T-helper 17 cell (primary cell): ENCODE measurements around the gene ATP6V0C. TPM values are rescaled to one million over a fixed set of nuclear protein-coding genes. Genes with fewer than 3 reads are reported as not detected.
"Not testable (repeated sequence)": the region's sequence is repeated elsewhere in the genome, so short reads cannot be mapped to it uniquely, and the experiment has no call there.

Experiments used
- ATAC-seq: fragments of 150-1000 bp; cut with Tn5 transposase; 2 replicates; pipeline ENCODE4 v1.10.0; 2021; ENCODE audit warnings: mild to moderate bottlenecking, moderate library complexity
- DNase-seq, 3 donors: peaks; one replicate each; pipeline versions ENCODE4 v3.0.0 to v3.0.0-alpha.2; 2020 to 2021
- H3K9me3 ChIP-seq: one replicate; pipeline ENCODE4 v1.7.0; 2013; ENCODE audit warnings: low read length, mild to moderate bottlenecking; ENCODE audit not compliant: control insufficient read depth, poor library complexity, severe bottlenecking
- H3K27ac Mint-ChIP-seq: one replicate; pipeline ENCODE4 v1.8.0; 2022; ENCODE audit warnings: mild to moderate bottlenecking, moderate library complexity, mixed read lengths
- H3K27me3 Mint-ChIP-seq: one replicate; pipeline ENCODE4 v1.8.0; 2022; ENCODE audit warnings: mixed read lengths
- H3K36me3 Mint-ChIP-seq: one replicate; pipeline ENCODE4 v1.8.0; 2022; ENCODE audit warnings: low read depth, mixed read lengths
- H3K4me1 Mint-ChIP-seq: one replicate; pipeline ENCODE4 v1.8.0; 2022; ENCODE audit warnings: mild to moderate bottlenecking, mixed read lengths
- H3K4me3 Mint-ChIP-seq: one replicate; pipeline ENCODE4 v1.8.0; 2022; ENCODE audit warnings: mild to moderate bottlenecking, moderate library complexity, mixed read lengths
- total RNA-seq, 4 donors: library from RNA in 2 of 4; stranded (reverse) in 2 of 4; gene quantifications; one replicate each; pipeline ENCODE4 v1.2.3 and lab custom pipeline; 2022 to 2026

ATP6V0C gene
- total RNA-seq, 2 donors from 2014 or later, result 188 to 189 TPM

- Mint-ChIP-seq H3K27me3 (peaks cover 19% of the 10 kb centered on the region), H3K4me1 (peaks cover 16% of the 10 kb centered on the region), H3K36me3 (no peaks in the 10 kb centered on the region), H3K27ac (no peak overlapping the region), H3K4me3 (peak overlapping the region; percentile 70)
- ATAC-seq, result no peak
- DNase-seq, result no peak
- H3K9me3 ChIP-seq, result no peaks in the 10 kb centered on the region
Observed at GRCh38 chr16:2471653-2472487, 41.9 kb upstream of the ATP6V0C start.

- H3K27ac Mint-ChIP-seq, result no peak overlapping the region
- no peaks in the 10 kb centered on the region for H3K9me3 ChIP-seq
Observed at GRCh38 chr16:2472488-2472864, 41.3 kb upstream of the ATP6V0C start.

GRCh38 chr16:2472885-2473445 is 40.8 kb upstream of the ATP6V0C start:
- peak overlapping the region; percentile 80 for H3K4me3 Mint-ChIP-seq

More at GRCh38 chr16:2472488-2472864, 41.3 kb upstream of the ATP6V0C start:
- H3K27me3 Mint-ChIP-seq, result peaks cover 19% of the 10 kb centered on the region
- H3K4me1 Mint-ChIP-seq, result peaks cover 21% of the 10 kb centered on the region
- H3K4me3 Mint-ChIP-seq, result peak overlapping the region; percentile 80
- no peaks in the 10 kb centered on the region for H3K36me3 Mint-ChIP-seq
- no peak for ATAC-seq
- no peak for DNase-seq

GRCh38 chr16:2473446-2473926 is 40.3 kb upstream of the ATP6V0C start:
- Mint-ChIP-seq H3K4me3 (peak overlapping the region; percentile 80), H3K27me3 (peaks cover 19% of the 10 kb centered on the region), H3K4me1 (peaks cover 24% of the 10 kb centered on the region), H3K36me3 (no peaks in the 10 kb centered on the region), H3K27ac (no peak overlapping the region)
- no peaks in the 10 kb centered on the region for H3K9me3 ChIP-seq
- DNase-seq, result no peak
- ATAC-seq, result peak; percentile 22

More at GRCh38 chr16:2472885-2473445, 40.8 kb upstream of the ATP6V0C start:
- Mint-ChIP-seq H3K4me1 (peaks cover 26% of the 10 kb centered on the region), H3K27me3 (peaks cover 19% of the 10 kb centered on the region), H3K27ac (no peak overlapping the region), H3K36me3 (no peaks in the 10 kb centered on the region)
- no peaks in the 10 kb centered on the region for H3K9me3 ChIP-seq
- DNase-seq (no peak), ATAC-seq (no peak)

GRCh38 chr16:2473999-2474876 is 39.5 kb upstream of the ATP6V0C start:
- H3K9me3 ChIP-seq, result no peaks in the 10 kb centered on the region
- Mint-ChIP-seq H3K4me1 (peaks cover 23% of the 10 kb centered on the region), H3K27me3 (peaks cover 19% of the 10 kb centered on the region), H3K36me3 (no peaks in the 10 kb centered on the region), H3K27ac (no peak overlapping the region), H3K4me3 (peak overlapping the region; percentile 72)
- peak; percentile 50 to 54 (median 53) for DNase-seq
- ATAC-seq, result peak; percentile 83

GRCh38 chr16:2474877-2475412 is 38.8 kb upstream of the ATP6V0C start, which contains the start of gene TBC1D24:
Gene TBC1D24, plus strand, starts transcription at chr16:2475127. Its CDS starts 21,022 bp downstream, at chr16:2496149.
- Mint-ChIP-seq H3K4me3 (peak within 1 kb of the TSS; percentile 72), H3K4me1 (peaks cover 23% of the 10 kb centered on the region)

GRCh38 chr16:2475413-2476344 is 38.1 kb upstream of the ATP6V0C start:
- DNase-seq, result no peak
- peak; percentile 53 for ATAC-seq
- no peak overlapping the region for H3K27ac Mint-ChIP-seq

More at GRCh38 chr16:2474877-2475412, 38.8 kb upstream of the ATP6V0C start, which contains the start of gene TBC1D24:
- peak; percentile 65 to 77 (median 71) for DNase-seq
- no peaks in the 10 kb centered on the region for H3K9me3 ChIP-seq
- H3K36me3 Mint-ChIP-seq, result no peaks in the 10 kb centered on the region
- peaks cover 13% of the 10 kb centered on the region for H3K27me3 Mint-ChIP-seq
- no peak within 1 kb of the TSS for H3K27ac Mint-ChIP-seq
- peak; percentile 64 for ATAC-seq

GRCh38 chr16:2476345-2476720 is 37.4 kb upstream of the ATP6V0C start:
- DNase-seq, result no peak
- H3K9me3 ChIP-seq, result no peaks in the 10 kb centered on the region
- Mint-ChIP-seq H3K4me3 (peak overlapping the region; percentile 72), H3K36me3 (no peaks in the 10 kb centered on the region), H3K4me1 (peaks cover 25% of the 10 kb centered on the region), H3K27ac (no peak overlapping the region), H3K27me3 (peaks cover 7% of the 10 kb centered on the region)
- ATAC-seq, result no peak

More at GRCh38 chr16:2475413-2476344, 38.1 kb upstream of the ATP6V0C start:
- Mint-ChIP-seq H3K27me3 (peaks cover 7% of the 10 kb centered on the region), H3K4me3 (peak overlapping the region; percentile 72), H3K4me1 (peaks cover 25% of the 10 kb centered on the region), H3K36me3 (no peaks in the 10 kb centered on the region)
- H3K9me3 ChIP-seq, result no peaks in the 10 kb centered on the region

GRCh38 chr16:2476741-2477140 is 37.0 kb upstream of the ATP6V0C start:
- Mint-ChIP-seq H3K4me1 (peaks cover 25% of the 10 kb centered on the region), H3K27me3 (peaks cover 7% of the 10 kb centered on the region), H3K27ac (no peak overlapping the region), H3K36me3 (no peaks in the 10 kb centered on the region), H3K4me3 (peak overlapping the region; percentile 72)
- H3K9me3 ChIP-seq, result no peaks in the 10 kb centered on the region
- no peak for DNase-seq
- ATAC-seq, result no peak

- ATAC-seq, result no peak
- Mint-ChIP-seq H3K4me3 (no peak overlapping the region), H3K27ac (no peak overlapping the region), H3K4me1 (peaks cover 26% of the 10 kb centered on the region), H3K27me3 (peaks cover 7% of the 10 kb centered on the region), H3K36me3 (no peaks in the 10 kb centered on the region)
- no peak for DNase-seq
- no peaks in the 10 kb centered on the region for H3K9me3 ChIP-seq
Observed at GRCh38 chr16:2477327-2477726, 36.4 kb upstream of the ATP6V0C start.

- no peaks in the 10 kb centered on the region for H3K36me3 Mint-ChIP-seq
- no peak for ATAC-seq
- H3K27ac Mint-ChIP-seq, result no peak overlapping the region
- peaks cover 1% of the 10 kb centered on the region for H3K27me3 Mint-ChIP-seq
- no peak for DNase-seq
- H3K4me3 Mint-ChIP-seq, result no peak overlapping the region
- H3K4me1 Mint-ChIP-seq, result peaks cover 26% of the 10 kb centered on the region
- no peaks in the 10 kb centered on the region for H3K9me3 ChIP-seq
Observed at GRCh38 chr16:2478279-2478678, 35.5 kb upstream of the ATP6V0C start.

- H3K9me3 ChIP-seq, H3K4me3 Mint-ChIP-seq, DNase-seq, ATAC-seq, H3K27me3 Mint-ChIP-seq, H3K27ac Mint-ChIP-seq, H3K36me3 Mint-ChIP-seq: not testable (repeated sequence)
- H3K4me1 Mint-ChIP-seq, result peaks cover 36% of the 10 kb centered on the region
Observed at GRCh38 chr16:2479996-2480395, 33.8 kb upstream of the ATP6V0C start.
